GM18951 (cell line): ENCODE data around the gene GPR15LG.

ENCODE experiments used
- POLR2A ChIP-seq: IDR thresholded peaks from 4 replicates; pipeline ENCODE4 v1.6.1; 2011; ENCODE audit warnings: mild to moderate bottlenecking; ENCODE audit not compliant: insufficient read length, insufficient read depth; ENCODE audit errors: extremely low read depth
- in situ Hi-C: fragments of 300-500 bp; cut with MboI; formaldehyde crosslinking; loops from one replicate; pipeline ENCODE4 v1.12.0; 2022; ENCODE audit warnings: low sequenced_read_pairs, mixed read lengths, inconsistent platforms; ENCODE audit not compliant: unreplicated experiment

Gene GPR15LG

GRCh38 chr10:84205049-84205852 is 31.6 kb downstream of the GPR15LG start:
- no peak for TF ChIP-seq POLR2A
- in situ Hi-C loops, result no loop called here

GRCh38 chr10:84205853-84206525 is 32.4 kb downstream of the GPR15LG start:
- in situ Hi-C loops, result no loop called here
- no peak for TF ChIP-seq POLR2A

GRCh38 chr10:84208023-84208422 is 34.4 kb downstream of the GPR15LG start:
- no peak for TF ChIP-seq POLR2A
- in situ Hi-C loops, result no loop called here

GRCh38 chr10:84211566-84211965 is 38.0 kb downstream of the GPR15LG start:
- no peak for TF ChIP-seq POLR2A
- in situ Hi-C loops, result loop anchor here (5.0 kb wide), 1 partner anchor 64 kb away; no protein-coding TSS in a partner anchor

GRCh38 chr10:84212014-84212413 is 38.4 kb downstream of the GPR15LG start:
- in situ Hi-C loops, result loop anchor here (5.0 kb wide), 1 partner anchor 65 kb away; no protein-coding TSS in a partner anchor
- no peak for TF ChIP-seq POLR2A

- no peak for TF ChIP-seq POLR2A
- in situ Hi-C loops, result loop anchor here (5.0 kb wide), 1 partner anchor 66 kb away; no protein-coding TSS in a partner anchor
These were observed 39.5 kb downstream of the GPR15LG start for GRCh38 chr10:84213076-84213475.

GRCh38 chr10:84214046-84214572 is 40.5 kb downstream of the GPR15LG start:
- no peak for TF ChIP-seq POLR2A

GRCh38 chr10:84214612-84215235 is 41.1 kb downstream of the GPR15LG start:
- no peak for TF ChIP-seq POLR2A
- in situ Hi-C loops, result loop anchor here (5.0 kb wide), 1 partner anchor 67 kb away; no protein-coding TSS in a partner anchor

More at GRCh38 chr10:84214046-84214572, 40.5 kb downstream of the GPR15LG start:
- in situ Hi-C loops, result loop anchor here (5.0 kb wide), 1 partner anchor 67 kb away; no protein-coding TSS in a partner anchor

GRCh38 chr10:84216834-84217233 is 43.2 kb downstream of the GPR15LG start:
- in situ Hi-C loops, result no loop called here
- TF ChIP-seq POLR2A, result no peak

GRCh38 chr10:84217746-84218145 is 44.1 kb downstream of the GPR15LG start:
- no peak for TF ChIP-seq POLR2A
- in situ Hi-C loops, result no loop called here

- no peak for TF ChIP-seq POLR2A
- in situ Hi-C loops, result no loop called here
These were observed 48.3 kb downstream of the GPR15LG start for GRCh38 chr10:84221916-84222315.

- in situ Hi-C loops, result no loop called here
- TF ChIP-seq POLR2A, result no peak
These were observed 50.9 kb downstream of the GPR15LG start for GRCh38 chr10:84224411-84225028.
